NCI-H2227 (cell line): Measurements from ENCODE around the gene AASDHPPT.
A peak's percentile ranks its signal among the peaks of the same experiment; 100 is the strongest.

Source experiments
- DNase-seq: peaks from one replicate; lab custom pipeline; 2025; ENCODE audit not compliant: unreplicated experiment; lab: John Stamatoyannopoulos, UW

AASDHPPT gene

DNA sequence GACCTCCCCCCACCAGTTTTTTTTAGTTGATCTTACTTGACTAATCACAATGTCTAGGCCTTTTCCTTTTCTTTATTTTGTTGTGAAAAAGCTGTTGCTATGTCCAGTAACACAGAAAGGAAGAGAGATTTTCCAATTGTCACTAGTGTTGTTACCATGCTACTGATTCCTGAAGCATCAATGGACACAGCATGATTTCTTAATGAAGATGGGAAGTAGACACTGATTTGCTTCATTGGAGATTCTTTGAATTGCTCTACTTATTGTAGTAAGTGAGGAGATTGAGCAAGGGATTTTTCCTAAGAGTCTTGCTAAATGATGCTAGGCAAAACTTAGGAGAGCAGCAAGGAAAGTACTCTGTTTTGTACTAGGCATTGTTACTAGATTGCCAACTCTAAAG is 4.6 kb downstream of the AASDHPPT start:
- no peak for DNase-seq

DNA sequence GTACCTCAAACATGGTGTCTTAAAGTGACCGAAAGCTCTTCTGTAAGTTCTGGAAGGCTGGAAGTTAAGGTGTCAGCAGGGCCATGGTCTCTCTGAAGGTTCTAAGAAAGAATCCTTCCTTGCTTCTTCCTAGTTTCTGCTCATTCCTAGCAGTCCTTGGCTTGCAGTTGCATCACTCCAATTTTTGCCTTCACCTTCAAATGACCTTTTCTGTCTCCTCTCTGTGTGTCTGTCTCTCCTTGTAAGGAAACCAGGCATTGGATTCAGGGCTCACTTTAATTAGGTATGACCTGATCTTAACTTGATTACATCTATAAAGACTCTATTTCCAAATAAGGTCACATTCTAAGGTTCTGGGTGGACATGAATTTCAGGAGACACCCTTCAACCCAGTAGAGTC is 8.7 kb downstream of the AASDHPPT start:
- DNase-seq = no peak

DNA sequence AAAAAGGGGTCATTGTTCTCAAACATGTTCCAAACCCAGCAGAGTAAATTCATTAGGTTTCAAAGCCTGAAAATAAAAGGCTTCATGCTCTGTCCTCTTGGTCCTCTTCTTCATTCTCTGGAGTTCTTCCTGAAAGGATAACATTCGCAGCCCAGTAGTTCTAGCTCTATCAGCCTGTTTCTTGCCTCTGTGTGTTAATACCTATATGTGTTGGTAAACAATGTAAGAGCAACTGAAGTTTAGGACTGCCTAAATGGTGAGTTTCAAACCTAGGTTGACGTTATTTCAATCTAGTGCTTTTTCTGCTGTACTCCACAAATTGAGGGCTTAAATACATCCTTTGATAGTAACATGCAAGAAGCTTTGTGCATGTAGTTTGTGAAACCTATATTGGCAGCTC is 9.4 kb downstream of the AASDHPPT start:
- no peak for DNase-seq

DNA sequence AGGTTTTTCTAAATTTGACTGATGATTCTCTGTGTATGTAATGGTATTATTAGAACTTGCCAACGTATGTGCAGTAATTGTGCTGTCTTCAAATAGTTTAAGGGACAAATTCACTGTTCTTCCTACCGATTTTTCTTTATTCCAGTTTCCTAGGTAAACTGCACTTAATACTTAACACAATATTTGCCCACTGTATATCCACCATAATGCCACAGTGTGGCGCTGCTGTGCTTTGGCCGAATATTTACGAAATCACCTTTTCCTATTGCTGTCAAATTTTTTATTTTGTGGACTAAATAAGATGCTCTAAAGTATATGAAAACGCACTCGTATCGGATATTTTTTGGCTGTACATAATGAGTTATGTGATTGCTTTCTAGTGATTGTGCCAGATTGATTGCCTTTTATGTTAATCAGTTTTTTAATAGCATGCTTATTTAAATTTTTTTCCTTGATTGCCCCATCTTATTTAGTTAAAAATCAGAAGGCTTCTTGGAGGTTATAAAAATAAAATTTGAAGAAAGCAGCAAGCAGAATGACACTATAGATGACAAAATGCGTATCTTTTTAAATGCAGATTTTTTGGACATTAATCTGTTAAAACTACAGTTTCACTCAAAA is 10.5 kb downstream of the AASDHPPT start:
- DNase-seq = peak; percentile 45

DNA sequence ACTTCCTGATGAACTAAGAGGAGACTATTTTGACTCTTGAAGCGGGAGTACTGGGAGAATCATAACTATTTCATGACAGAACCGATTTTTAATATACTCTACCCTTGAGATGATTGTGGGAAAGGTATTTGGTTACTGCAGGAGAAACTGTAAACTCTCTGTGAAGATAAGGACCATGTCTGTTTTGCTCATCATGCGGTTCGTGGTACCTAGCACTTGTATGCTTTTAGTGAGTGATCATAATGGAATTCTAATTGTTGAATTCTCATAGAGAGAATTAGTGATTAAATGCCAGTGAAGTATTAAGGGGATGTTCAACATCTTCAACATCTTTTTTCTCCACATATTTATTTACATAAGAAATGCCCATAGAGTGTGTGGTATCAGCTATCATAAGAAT is 11.4 kb downstream of the AASDHPPT start:
- no peak for DNase-seq

DNA sequence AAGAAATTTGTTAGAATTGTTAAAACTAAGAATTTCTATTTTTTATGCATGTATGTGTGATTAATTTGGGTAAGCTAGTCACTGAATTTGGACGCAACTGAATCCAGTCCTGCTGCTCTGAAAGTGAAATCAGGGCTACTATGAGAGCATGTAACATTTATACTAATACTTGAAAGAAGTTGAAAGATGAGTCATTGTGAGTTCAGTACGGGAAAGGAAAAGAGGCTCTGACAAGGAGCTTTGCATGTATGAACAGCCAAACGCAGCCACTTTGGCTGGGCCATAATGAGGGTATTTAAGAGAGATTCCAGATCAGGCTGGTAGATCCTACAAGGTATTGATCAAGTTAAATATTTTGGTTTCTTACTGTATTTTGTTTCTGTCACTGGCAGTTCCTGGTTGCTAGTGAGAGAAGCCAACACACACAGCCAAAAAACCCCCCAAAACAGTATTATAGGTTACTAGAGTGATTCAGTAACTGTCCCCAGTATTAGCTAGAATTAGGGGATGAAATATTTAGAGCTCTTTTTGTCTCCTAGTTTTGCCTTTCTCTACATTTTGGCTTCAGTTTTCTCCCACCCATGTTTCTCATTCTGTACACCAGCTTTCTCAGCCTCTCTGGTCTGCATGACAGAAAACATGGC is 14.1 kb downstream of the AASDHPPT start:
- DNase-seq = no peak

DNA sequence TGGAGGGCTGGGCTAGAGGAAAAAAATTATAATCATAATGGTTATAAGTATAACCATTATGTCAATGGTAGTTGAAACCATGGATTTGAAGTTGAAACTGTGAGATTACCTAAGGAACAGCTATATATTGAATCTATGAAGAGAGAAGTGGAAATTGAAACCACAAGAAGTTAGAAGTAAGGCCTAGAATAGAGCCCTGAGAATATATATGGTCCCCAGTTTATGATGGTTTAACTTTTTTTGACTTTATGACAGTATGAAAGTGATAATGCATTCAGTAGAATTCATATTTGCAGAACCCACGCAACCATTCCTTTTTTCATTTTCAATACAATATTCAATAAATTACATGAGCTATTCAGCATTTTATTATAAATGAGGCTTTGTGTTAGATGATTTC is 15.0 kb downstream of the AASDHPPT start:
- DNase-seq = no peak

DNA sequence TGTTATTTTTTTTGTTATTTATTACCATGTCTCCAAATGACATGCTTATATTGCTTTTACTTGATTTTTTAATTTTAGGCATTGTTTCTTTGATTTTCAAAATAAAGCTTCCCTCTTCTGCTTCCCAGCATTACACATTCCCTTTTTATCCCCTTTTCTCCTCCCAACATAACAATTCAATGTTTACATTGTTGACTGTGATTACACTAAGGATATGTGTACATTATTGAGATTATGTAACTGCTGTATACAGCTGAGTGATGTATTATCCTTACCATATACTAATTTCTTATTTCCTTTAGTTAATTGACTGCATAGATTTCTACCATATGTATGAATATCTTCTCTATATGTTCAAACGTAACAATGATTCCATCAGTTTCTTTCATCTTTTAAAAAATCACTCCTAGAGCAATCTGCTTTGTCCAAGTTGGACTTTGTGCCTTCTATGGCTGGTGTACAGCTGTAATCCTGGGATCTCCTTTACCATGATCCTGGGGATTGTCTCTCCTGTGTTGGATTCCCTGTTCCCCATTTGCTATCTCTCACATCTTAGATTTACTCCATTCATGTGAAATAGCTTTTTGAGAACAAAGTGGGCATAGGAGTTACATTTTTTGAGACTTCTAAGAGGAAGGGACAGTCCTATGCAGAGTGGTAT is 21.6 kb downstream of the AASDHPPT start:
- DNase-seq = no peak

DNA sequence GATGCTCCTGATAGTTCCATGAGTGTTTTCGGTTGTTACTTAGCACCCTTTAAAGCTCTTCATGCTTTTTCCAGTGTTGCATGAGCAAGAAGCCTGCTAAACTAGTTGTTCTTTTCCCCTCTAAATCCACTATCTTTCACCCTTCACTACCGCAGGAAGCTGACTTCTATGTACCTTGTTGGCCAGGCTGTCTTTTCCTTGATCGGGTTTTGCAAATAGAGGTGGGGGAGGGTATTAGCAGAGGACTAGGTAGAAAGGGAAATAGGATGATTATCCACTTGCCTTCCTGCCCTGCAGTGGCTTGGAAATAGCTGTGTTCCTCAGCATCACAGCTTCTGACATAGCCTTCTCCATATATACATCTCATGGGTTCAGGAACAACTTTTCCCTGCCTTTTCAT is 23.9 kb downstream of the AASDHPPT start:
- no peak for DNase-seq

DNA sequence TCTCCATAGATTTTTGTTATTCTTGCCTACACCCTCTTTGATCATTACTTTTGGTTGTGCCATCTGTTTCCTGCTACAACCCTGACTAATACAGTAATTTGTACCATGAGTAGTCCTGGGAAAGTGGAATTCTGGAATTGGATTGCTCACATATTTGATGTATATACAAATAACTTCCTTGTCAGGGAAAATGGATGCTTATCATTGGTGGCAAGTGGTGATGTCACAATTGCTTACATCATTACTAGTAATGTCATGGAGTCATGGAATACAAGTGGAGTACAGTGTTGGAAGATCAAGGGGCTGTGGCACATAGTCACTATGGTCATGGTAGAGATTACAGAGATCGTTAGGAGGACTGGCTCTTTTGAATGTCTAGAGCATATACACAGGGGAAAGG is 24.4 kb downstream of the AASDHPPT start:
- DNase-seq = no peak

DNA sequence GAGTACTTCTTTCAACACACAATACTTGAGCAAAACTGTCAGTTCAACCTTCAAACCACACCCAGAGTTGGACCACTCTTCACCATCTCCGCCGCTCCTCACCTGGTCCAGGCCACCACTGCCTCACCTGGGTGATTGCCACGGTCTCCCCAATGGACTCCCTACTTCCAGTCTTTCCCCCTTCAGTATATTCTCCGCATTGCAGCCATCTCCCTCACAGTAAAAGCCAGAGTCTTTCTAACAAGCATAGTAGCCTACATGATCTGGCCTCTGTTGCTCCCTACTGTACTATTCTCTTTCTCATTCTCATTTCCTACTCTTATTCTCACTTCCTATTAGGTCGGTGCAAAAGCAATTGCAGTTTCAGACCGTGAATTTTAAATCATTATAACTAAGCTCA is 28.5 kb downstream of the AASDHPPT start:
- DNase-seq = no peak

DNA sequence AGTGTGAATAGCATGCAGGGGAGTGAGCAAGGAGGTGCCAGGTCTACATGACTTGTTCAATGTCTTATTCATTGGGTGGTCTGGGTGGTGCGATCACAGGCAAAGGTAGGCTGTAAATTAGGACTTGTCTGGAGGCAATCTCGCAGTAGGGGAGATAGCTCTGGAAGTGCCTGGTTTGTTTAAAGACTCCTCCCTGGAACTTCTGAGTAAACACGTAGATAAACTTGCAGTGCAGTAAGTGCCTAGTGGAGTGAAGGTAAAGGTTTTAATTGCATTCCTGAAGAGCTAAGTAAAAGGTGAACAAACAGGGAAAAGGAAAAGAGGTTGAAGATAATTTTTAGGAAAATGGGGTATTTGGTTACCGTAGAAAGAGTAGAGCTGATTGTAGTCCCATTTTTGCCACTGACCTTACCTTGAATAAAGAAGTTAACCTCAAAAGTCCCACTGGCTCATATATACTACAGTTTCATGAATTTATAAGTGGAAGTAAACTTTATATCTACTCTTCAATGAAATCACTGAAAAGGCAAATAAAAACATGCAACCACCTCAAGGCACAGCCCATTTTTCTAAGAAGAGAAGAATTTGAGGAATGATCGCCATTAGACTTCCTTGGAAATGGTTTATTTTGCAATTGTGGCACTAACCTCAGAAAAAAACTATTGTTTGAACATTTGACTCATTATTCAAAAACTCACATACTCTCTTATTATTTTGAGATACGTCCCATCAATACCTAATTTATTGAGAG is 44.3 kb downstream of the AASDHPPT start:
- DNase-seq = no peak

DNA sequence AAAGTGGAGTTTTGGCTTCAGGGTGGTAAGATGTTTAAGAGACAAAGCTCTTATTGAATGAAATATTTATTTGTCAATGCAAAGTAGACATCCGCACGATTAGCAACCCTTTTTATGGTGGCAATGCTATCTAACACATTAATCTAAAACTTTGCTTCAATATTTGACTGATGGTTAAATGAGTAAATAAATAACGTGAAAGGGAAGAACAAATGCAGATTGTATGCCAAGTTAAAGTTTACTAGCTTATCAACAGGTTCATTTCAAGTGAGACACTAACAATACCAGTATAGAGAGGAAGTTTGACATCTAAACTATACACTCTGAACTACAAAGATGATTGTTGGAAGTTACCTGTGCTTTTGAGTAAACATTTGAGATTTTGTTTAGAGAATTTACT is 50.1 kb downstream of the AASDHPPT start:
- no peak for DNase-seq

DNA sequence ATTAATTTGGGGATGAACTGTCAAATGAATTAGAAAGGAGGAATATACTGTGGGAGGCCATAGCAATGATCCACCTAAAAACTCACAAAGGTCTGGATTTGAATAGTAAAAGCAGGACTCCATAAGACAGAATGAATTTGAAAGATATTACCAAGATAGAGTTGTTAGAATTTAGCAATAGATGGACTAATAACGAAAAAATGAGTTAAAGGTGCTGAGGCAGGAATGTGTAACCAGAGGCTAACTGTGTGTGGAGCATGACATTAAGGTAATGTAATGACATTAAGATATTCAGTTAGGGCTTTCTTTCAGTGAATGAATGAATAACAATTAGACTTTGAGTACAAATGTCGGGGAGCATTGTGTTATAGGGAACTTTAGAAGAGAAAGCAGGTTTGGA is 51.3 kb downstream of the AASDHPPT start:
- DNase-seq = no peak

DNA sequence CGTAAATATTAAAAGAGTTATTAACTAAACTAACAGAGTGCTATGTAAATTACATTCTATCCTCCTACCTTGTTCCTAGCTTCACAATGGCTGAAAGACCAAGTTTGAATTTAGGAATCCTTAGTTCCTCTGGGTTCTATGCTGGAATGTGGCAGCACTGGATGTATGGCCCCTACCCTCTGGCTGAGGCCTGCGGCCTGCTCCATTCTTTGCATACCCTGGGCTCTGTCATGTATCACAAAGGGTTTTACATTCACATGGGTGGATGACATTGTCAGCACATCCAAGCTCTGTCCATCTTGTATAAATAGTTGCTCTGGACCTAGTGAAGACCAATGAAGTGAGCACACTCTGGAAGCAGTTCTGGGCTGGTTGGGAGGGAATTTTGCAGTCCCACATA is 54.5 kb downstream of the AASDHPPT start:
- no peak for DNase-seq

DNA sequence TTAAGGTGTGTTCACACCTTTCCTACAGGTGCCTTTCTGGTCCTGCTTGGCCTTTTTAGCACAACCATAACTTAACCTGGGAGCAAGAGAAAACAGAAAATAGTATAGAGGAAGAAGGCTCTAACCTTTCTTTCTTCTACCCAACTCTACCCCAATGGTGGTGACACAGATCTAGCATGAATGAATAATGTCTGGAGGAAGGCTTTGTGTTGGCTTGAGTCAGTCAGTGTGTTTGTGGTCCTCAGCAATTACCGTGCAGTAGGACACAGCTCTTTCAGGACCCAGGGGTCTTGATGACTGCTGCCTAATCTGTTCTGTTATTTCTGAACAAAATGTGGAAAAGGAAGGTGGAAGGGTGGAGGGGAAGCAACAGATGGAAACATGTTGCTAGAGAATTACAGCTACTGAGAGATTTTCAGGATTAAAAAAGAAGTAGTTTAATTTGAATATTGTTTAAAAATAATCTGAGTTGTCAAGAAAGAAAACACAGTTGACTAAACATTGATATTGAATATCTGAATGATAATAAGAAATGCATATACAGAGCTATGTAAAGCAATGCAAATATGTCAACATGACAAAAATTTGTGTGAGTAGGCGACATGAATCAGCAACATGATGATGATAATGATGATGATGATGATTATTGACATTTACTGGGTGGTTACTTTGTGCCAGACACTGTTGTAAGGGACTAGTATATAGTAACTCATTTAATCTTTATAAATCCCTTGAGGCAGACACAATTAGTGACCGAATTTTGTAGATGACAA is 55.3 kb downstream of the AASDHPPT start:
- no peak for DNase-seq

DNA sequence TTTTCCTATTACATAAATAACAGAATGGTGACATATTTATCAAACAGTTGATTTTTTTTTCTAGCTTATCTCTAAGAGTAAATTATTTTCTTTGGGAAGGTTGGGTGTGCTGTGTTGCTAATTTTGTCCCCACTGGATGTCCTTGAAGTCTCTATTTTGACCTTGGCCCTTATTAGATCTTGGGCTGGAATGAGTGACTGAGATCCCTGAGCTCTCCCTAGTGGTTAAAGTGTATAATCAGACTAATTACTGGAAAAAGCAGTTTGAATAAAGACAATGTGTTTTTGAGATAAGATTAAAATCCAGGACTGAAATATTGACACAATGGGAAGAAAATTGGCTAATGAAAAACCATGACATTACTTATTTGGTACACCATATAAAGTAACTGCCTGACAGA is 56.1 kb downstream of the AASDHPPT start:
- DNase-seq = no peak

DNA sequence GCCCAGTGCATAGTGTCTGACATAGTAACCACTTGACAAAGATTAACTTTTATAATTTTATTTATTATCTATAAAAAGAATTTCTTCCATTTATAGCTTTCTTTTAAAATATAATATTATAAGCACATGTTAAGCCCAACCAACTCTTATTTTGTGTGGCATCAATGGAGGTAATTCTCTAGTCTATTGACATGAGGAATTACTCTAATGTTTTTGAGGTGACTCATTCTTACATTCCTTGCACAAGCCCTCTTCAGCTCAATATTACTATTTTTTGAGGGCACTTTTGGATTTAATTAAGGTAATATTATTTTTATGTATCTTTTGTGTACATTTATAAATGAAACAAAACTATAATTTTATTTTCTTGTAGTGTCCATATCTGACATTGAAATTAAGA is 59.6 kb downstream of the AASDHPPT start:
- DNase-seq = no peak

DNA sequence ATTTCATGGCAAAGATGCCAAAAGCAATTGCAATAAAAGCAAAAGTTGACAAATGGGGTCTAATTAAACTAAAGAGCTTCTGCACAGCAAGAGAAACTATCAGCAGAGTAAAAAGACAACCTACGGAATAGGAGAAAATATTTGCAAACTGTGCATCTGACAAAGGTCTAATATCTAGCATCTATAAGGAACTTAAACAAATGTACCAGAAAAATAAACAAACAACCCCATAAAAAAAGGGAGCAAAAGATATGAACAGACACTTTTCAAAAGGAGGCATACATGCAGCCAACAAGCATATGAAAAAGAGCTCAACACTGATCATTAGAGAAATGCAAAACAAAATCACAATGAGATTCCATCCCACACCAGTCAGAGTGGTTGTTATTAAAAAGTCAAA is 60.3 kb downstream of the AASDHPPT start:
- DNase-seq = no peak
